Liver (tissue), 3 donors: ENCODE results near the gene PDGFD.

ENCODE experiments used
- EGR1 ChIP-seq, 2 donors: IDR thresholded peaks; 2 replicates each; pipeline ENCODE4 v1.6.1; 2016 to 2018; ENCODE audit warnings: antibody characterized with exemption in 2 of 2, low read depth in 2 of 2
- FOXA1 ChIP-seq: IDR thresholded peaks from 2 replicates; pipeline ENCODE4 v1.6.1; 2016; ENCODE audit warnings: antibody characterized with exemption
- JUND ChIP-seq, 2 donors: IDR thresholded peaks; 2 replicates each; pipeline ENCODE4 v1.6.1; 2016; ENCODE audit warnings: antibody characterized with exemption in 2 of 2
- NR2F2 ChIP-seq: IDR thresholded peaks from 2 replicates; pipeline ENCODE4 v1.6.1; 2016; ENCODE audit warnings: antibody characterized with exemption
- RAD21 ChIP-seq, 2 donors: IDR thresholded peaks; 2 replicates each; pipeline ENCODE4 v1.6.1; 2016; ENCODE audit warnings: antibody characterized with exemption in 2 of 2, mild to moderate bottlenecking in 2 of 2
- RXRA ChIP-seq, 2 donors: IDR thresholded peaks; 2 replicates each; pipeline ENCODE4 v1.6.1; 2017 to 2018; ENCODE audit warnings: antibody characterized with exemption in 2 of 2, mild to moderate bottlenecking in 1 of 2
- SP1 ChIP-seq: IDR thresholded peaks from 2 replicates; pipeline ENCODE4 v1.6.1; 2018; ENCODE audit warnings: antibody characterized with exemption, mild to moderate bottlenecking
- TAF1 ChIP-seq: conservative IDR thresholded peaks from 2 replicates; pipeline ENCODE4 v1.6.1; 2016; ENCODE audit warnings: antibody characterized with exemption, mild to moderate bottlenecking
- YY1 ChIP-seq: IDR thresholded peaks from 2 replicates; pipeline ENCODE4 v1.6.1; 2016; ENCODE audit warnings: antibody characterized with exemption, mild to moderate bottlenecking
- TF ChIP-seq, protein P1 (sequence below): fragments of 150-350 bp; IDR thresholded peaks from 2 replicates; pipeline ENCODE4 v1.5.1; 2017; ENCODE audit warnings: improper control_type of control experiment, low read depth, low read length; ENCODE audit not compliant: missing input control
- TF ChIP-seq, protein P2 (sequence below): IDR thresholded peaks from 2 replicates; pipeline ENCODE4 v1.6.1; 2016; ENCODE audit warnings: antibody characterized with exemption
- TF ChIP-seq, protein P3 (sequence below): IDR thresholded peaks from 2 replicates; pipeline ENCODE4 v1.6.1; 2016; ENCODE audit warnings: antibody characterized with exemption, mild to moderate bottlenecking
- TF ChIP-seq, protein P4 (sequence below): IDR thresholded peaks from 2 replicates; pipeline ENCODE4 v1.6.1; 2016; ENCODE audit warnings: antibody characterized with exemption
- TF ChIP-seq, protein P5 (sequence below): IDR thresholded peaks from 2 replicates; pipeline ENCODE4 v1.6.1; 2016; ENCODE audit warnings: antibody characterized with exemption
- donor health status: healthy.
- donor health status: healthy.

DNA sequence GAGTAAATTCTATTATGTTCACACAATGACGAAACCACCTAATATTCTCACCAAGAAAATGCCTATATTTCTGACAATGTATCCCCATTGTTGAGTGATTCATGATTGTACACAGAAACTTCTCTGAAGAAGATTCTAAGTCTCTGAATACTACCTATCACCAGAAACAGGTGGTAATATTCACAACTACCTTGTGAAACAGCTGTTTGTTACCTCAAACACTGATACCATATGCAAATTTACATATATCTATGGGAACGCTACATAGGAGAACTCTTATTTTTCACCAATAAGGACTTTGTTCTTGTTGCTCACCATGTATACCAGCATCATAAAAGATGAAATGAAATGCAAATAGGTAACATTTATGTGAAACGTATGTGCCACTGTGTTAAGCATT, 59.3 kb downstream of the PDGFD start:
- TF ChIP-seq, protein P1, sequence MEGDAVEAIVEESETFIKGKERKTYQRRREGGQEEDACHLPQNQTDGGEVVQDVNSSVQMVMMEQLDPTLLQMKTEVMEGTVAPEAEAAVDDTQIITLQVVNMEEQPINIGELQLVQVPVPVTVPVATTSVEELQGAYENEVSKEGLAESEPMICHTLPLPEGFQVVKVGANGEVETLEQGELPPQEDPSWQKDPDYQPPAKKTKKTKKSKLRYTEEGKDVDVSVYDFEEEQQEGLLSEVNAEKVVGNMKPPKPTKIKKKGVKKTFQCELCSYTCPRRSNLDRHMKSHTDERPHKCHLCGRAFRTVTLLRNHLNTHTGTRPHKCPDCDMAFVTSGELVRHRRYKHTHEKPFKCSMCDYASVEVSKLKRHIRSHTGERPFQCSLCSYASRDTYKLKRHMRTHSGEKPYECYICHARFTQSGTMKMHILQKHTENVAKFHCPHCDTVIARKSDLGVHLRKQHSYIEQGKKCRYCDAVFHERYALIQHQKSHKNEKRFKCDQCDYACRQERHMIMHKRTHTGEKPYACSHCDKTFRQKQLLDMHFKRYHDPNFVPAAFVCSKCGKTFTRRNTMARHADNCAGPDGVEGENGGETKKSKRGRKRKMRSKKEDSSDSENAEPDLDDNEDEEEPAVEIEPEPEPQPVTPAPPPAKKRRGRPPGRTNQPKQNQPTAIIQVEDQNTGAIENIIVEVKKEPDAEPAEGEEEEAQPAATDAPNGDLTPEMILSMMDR: no peak
- TF ChIP-seq, protein P2, sequence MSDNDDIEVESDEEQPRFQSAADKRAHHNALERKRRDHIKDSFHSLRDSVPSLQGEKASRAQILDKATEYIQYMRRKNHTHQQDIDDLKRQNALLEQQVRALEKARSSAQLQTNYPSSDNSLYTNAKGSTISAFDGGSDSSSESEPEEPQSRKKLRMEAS: no peak
- no peak for TF ChIP-seq SP1
- TF ChIP-seq TAF1: no peak
- no peak for TF ChIP-seq NR2F2
- no peak for TF ChIP-seq JUND (IDR thresholded peaks at IDR 0.05)
- no peak for TF ChIP-seq YY1
- TF ChIP-seq RAD21 (IDR thresholded peaks at IDR 0.05): no peak
- no peak for TF ChIP-seq EGR1 (IDR thresholded peaks at IDR 0.05; ENCODE audit: low read depth in 2 of 2)
- no peak for TF ChIP-seq FOXA1
- no peak for TF ChIP-seq RXRA (IDR thresholded peaks at IDR 0.05)
- TF ChIP-seq, protein P3, sequence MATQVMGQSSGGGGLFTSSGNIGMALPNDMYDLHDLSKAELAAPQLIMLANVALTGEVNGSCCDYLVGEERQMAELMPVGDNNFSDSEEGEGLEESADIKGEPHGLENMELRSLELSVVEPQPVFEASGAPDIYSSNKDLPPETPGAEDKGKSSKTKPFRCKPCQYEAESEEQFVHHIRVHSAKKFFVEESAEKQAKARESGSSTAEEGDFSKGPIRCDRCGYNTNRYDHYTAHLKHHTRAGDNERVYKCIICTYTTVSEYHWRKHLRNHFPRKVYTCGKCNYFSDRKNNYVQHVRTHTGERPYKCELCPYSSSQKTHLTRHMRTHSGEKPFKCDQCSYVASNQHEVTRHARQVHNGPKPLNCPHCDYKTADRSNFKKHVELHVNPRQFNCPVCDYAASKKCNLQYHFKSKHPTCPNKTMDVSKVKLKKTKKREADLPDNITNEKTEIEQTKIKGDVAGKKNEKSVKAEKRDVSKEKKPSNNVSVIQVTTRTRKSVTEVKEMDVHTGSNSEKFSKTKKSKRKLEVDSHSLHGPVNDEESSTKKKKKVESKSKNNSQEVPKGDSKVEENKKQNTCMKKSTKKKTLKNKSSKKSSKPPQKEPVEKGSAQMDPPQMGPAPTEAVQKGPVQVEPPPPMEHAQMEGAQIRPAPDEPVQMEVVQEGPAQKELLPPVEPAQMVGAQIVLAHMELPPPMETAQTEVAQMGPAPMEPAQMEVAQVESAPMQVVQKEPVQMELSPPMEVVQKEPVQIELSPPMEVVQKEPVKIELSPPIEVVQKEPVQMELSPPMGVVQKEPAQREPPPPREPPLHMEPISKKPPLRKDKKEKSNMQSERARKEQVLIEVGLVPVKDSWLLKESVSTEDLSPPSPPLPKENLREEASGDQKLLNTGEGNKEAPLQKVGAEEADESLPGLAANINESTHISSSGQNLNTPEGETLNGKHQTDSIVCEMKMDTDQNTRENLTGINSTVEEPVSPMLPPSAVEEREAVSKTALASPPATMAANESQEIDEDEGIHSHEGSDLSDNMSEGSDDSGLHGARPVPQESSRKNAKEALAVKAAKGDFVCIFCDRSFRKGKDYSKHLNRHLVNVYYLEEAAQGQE: no peak
- TF ChIP-seq, protein P4, sequence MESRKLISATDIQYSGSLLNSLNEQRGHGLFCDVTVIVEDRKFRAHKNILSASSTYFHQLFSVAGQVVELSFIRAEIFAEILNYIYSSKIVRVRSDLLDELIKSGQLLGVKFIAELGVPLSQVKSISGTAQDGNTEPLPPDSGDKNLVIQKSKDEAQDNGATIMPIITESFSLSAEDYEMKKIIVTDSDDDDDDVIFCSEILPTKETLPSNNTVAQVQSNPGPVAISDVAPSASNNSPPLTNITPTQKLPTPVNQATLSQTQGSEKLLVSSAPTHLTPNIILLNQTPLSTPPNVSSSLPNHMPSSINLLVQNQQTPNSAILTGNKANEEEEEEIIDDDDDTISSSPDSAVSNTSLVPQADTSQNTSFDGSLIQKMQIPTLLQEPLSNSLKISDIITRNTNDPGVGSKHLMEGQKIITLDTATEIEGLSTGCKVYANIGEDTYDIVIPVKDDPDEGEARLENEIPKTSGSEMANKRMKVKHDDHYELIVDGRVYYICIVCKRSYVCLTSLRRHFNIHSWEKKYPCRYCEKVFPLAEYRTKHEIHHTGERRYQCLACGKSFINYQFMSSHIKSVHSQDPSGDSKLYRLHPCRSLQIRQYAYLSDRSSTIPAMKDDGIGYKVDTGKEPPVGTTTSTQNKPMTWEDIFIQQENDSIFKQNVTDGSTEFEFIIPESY: no peak
- TF ChIP-seq, protein P5, sequence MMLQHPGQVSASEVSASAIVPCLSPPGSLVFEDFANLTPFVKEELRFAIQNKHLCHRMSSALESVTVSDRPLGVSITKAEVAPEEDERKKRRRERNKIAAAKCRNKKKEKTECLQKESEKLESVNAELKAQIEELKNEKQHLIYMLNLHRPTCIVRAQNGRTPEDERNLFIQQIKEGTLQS: no peak
